ENCODE data around the gene ADD1. TPM values are rescaled to one million over a fixed set of nuclear protein-coding genes. Genes with fewer than 3 reads are reported as not detected.

ADD1 gene
- total and polyA plus RNA-seq, 2 of the 13 experiments (the other 11 are each of a cell fraction or from before 2014, with no cell fraction given): 73.9 to 122 TPM

GRCh38 chr4:2800691-2801596 lies 42.7 kb upstream of the ADD1 start (continued):
- TF ChIP-seq FOXP4 (CRISPR knock-in tag; IDR thresholded peaks at IDR 0.05) (peak; percentile 58), ZNF577 (CRISPR knock-in tag; IDR thresholded peaks at IDR 0.05; ENCODE audit: borderline replicate concordance, low read depth) (no peak), CREB1 (IDR thresholded peaks at IDR 0.05) (no peak), CREB1 (CRISPR knock-in tag; IDR thresholded peaks at IDR 0.05) (no peak), ZNF335 (CRISPR knock-in tag; IDR thresholded peaks at IDR 0.05) (0 out of 2 replicates have a peak, but pooled peaks have one; percentile 60), ZNF33B (CRISPR knock-in tag; IDR thresholded peaks at IDR 0.05) (no peak), MAF1 (CRISPR knock-in tag; IDR thresholded peaks at IDR 0.05; ENCODE audit: borderline replicate concordance) (0 out of 2 replicates have a peak, but pooled peaks have one; percentile 59), HNF4A (CRISPR knock-in tag; IDR thresholded peaks at IDR 0.05) (peak; percentile 73), ZNF343 (CRISPR knock-in tag; IDR thresholded peaks at IDR 0.05) (no peak), NONO (IDR thresholded peaks at IDR 0.05) (no peak), NONO (CRISPR knock-in tag; conservative IDR thresholded peaks at IDR 0.05) (peak; percentile 51), ZNF761 (CRISPR knock-in tag; conservative IDR thresholded peaks at IDR 0.05) (no peak), FOSL1 (CRISPR knock-in tag; IDR thresholded peaks at IDR 0.05; ENCODE audit: borderline replicate concordance) (peak; percentile 97), ATF3 (CRISPR knock-in tag; IDR thresholded peaks at IDR 0.05) (peak; percentile 98), ZNF83 (CRISPR knock-in tag; IDR thresholded peaks at IDR 0.05; ENCODE audit: borderline replicate concordance) (no peak), ZNF737 (CRISPR knock-in tag; IDR thresholded peaks at IDR 0.05; ENCODE audit: borderline replicate concordance) (no peak), ZHX2 (IDR thresholded peaks at IDR 0.05; ENCODE audit: low read depth) (no peak), ZHX2 (CRISPR knock-in tag; IDR thresholded peaks at IDR 0.05; ENCODE audit: borderline replicate concordance) (no peak), GABPB1 (CRISPR knock-in tag; IDR thresholded peaks at IDR 0.05) (peak; percentile 76; the same call in 1 of the 2 replicates), HDAC1 (CRISPR knock-in tag; IDR thresholded peaks at IDR 0.05) (peak; percentile 31), ZNF766 (CRISPR knock-in tag; IDR thresholded peaks at IDR 0.05; ENCODE audit: borderline replicate concordance) (0 out of 2 replicates have a peak, but pooled peaks have one; percentile 59), HOXA5 (CRISPR knock-in tag; IDR thresholded peaks at IDR 0.05) (peak; percentile 36; the same call in 1 of the 2 replicates), STAG1 (CRISPR knock-in tag; IDR thresholded peaks at IDR 0.05) (peak; percentile 28)
